Measurements from ENCODE around the gene DNAJC25.
A peak's percentile ranks its signal among the peaks of the same experiment; 100 is the strongest.

The DNAJC25 gene

DNA sequence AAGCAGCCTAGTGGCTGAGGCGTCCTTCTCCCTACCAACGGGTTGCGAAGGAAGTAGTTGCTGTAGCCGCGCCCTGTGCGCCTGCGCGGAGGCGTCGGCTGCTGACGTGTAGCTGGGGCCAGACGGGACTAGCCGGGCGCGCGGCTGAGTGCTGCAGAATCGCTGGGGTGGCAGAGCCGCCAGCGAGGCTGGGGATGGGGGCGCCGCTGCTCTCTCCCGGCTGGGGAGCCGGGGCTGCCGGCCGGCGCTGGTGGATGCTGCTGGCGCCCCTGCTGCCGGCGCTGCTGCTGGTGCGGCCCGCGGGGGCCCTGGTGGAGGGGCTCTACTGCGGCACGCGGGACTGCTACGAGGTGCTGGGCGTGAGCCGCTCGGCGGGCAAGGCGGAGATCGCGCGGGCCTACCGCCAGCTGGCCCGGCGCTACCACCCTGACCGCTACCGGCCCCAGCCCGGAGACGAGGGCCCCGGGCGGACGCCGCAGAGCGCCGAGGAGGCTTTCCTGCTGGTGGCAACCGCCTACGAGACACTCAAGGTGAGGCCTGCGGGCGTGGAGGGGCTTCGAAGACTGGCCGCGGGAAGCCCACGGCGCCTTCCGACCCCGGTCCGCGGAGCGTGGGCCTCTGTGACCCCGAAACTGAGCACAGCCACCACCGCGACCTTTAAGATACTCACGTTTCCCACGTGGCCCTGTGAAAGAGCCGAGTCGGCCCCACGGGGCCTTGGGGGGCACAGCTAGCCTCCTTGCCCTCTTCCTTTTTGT is at the start of gene DNAJC25:
DNAJC25 (plus strand) TSS at position 121 of the 758 bp plus-strand sequence; CDS start at position 195, 74 bp downstream.
- Histone ChIP-seq H3K4me1 (ENCODE audit: control insufficient read depth in 5 of 5, insufficient read depth in 5 of 5, low read length in 5 of 5) (peaks cover 0 to 46% (median 41%) of the 10 kb centered on the region in 5 donors), H3K4me3 (ENCODE audit: low read depth in 1 of 5, low read length in 5 of 5) (peak within 1 kb of the TSS; percentile 72 to 98 (median 92)), H3K9me3 (ENCODE audit: control insufficient read depth in 5 of 5, low read length in 5 of 5) (no peaks in the 10 kb centered on the region), H3K27ac (ENCODE audit: low read depth, low read length) (peak within 1 kb of the TSS; percentile 96), H3K36me3 (ENCODE audit: control insufficient read depth in 5 of 5, insufficient read depth in 5 of 5, low read length in 5 of 5) (no peaks in the 10 kb centered on the region), H3K27me3 (ENCODE audit: control insufficient read depth in 5 of 5, insufficient read depth in 4 of 5, low read length in 5 of 5) (no peaks in the 10 kb centered on the region), H3K9ac (ENCODE audit: low read length in 5 of 5) (peak within 1 kb of the TSS; percentile 96 to 98 (median 98))

- H3K4me3 ChIP-seq (ENCODE audit: low read depth in 1 of 5, low read length in 5 of 5), result no peak overlapping the region
- peaks cover 46 to 80% (median 75%) of the 10 kb centered on the region in 5 donors for H3K36me3 ChIP-seq (ENCODE audit: control insufficient read depth in 5 of 5, insufficient read depth in 5 of 5, low read length in 5 of 5)
- H3K27me3 ChIP-seq (ENCODE audit: control insufficient read depth in 5 of 5, insufficient read depth in 4 of 5, low read length in 5 of 5), result no peaks in the 10 kb centered on the region
- H3K27ac ChIP-seq (ENCODE audit: low read depth, low read length), result peak overlapping the region; percentile 23
- H3K9me3 ChIP-seq (ENCODE audit: control insufficient read depth in 5 of 5, low read length in 5 of 5), result no peaks in the 10 kb centered on the region
- no peaks in the 10 kb centered on the region for H3K4me1 ChIP-seq (ENCODE audit: control insufficient read depth in 5 of 5, insufficient read depth in 5 of 5, low read length in 5 of 5)
- H3K9ac ChIP-seq (ENCODE audit: low read length in 5 of 5), result no peak overlapping the region
These were observed 48.2 kb upstream of the DNAJC25 start for GRCh38 chr9:111582888-111583287.

- Histone ChIP-seq H3K27ac (ENCODE audit: low read depth, low read length) (no peak overlapping the region), H3K27me3 (ENCODE audit: control insufficient read depth in 5 of 5, insufficient read depth in 4 of 5, low read length in 5 of 5) (no peaks in the 10 kb centered on the region), H3K9me3 (ENCODE audit: control insufficient read depth in 5 of 5, low read length in 5 of 5) (no peaks in the 10 kb centered on the region), H3K4me3 (ENCODE audit: low read depth in 1 of 5, low read length in 5 of 5) (no peak overlapping the region), H3K9ac (ENCODE audit: low read length in 5 of 5) (no peak overlapping the region), H3K36me3 (ENCODE audit: control insufficient read depth in 5 of 5, insufficient read depth in 5 of 5, low read length in 5 of 5) (peaks cover 26 to 56% (median 44%) of the 10 kb centered on the region in 5 donors), H3K4me1 (ENCODE audit: control insufficient read depth in 5 of 5, insufficient read depth in 5 of 5, low read length in 5 of 5) (peaks cover 0 to 7% (median 0%) of the 10 kb centered on the region in 5 donors)
These were observed 44.8 kb upstream of the DNAJC25 start for GRCh38 chr9:111586378-111586777.

GRCh38 chr9:111588846-111589245 is 42.3 kb upstream of the DNAJC25 start:
- no peak overlapping the region for H3K9ac ChIP-seq (ENCODE audit: low read length in 5 of 5)
- H3K36me3 ChIP-seq (ENCODE audit: control insufficient read depth in 5 of 5, insufficient read depth in 5 of 5, low read length in 5 of 5), result peaks cover 22 to 47% (median 41%) of the 10 kb centered on the region in 5 donors
- peaks cover 0 to 7% (median 0%) of the 10 kb centered on the region in 5 donors for H3K4me1 ChIP-seq (ENCODE audit: control insufficient read depth in 5 of 5, insufficient read depth in 5 of 5, low read length in 5 of 5)

DNA sequence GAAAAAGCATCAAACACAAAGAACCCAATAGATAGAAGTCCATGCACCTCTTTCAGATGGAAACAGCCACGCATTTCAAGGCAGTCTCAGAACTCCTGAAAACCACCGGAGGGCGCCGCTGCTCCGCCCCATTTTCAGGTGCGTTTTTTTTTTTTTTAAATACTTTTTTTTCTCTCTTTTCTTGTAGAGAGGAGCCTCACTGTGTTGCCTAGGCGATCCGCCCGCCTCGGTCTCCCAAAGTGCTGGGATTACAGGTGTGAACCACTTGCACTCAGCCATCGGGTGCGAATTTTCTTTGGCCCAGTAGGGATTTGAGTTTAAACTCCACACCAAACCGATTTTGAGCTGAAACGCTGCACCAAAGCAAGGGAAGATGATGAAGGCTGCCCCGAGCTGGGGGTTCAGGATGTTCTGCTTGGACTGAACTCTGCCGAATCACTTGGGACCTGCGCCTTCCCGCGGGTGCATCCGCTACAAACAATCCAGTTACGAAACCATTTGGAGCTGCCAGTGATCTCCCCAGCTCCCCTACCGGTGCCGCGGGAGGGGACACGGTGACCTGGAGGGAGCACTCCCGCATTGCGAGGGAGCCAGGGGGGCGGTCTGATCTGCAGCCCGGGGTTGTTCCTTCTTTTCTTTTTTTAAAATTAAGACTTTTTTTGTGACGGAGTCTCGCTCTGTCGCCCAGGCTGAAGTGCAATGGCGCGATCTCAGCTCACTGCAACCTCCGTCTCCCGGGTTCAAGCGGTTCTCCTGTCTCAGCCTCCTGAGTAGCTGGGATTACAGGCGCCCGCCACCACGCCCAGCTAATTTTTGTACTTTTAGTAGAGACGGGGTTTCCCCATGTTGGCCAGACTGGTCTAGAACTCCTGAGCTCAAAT is 33.0 kb upstream of the DNAJC25 start:
- Histone ChIP-seq H3K27me3 (ENCODE audit: control insufficient read depth in 5 of 5, insufficient read depth in 4 of 5, low read length in 5 of 5) (no peaks in the 10 kb centered on the region), H3K9me3 (ENCODE audit: control insufficient read depth in 5 of 5, low read length in 5 of 5) (no peaks in the 10 kb centered on the region), H3K4me1 (ENCODE audit: control insufficient read depth in 5 of 5, insufficient read depth in 5 of 5, low read length in 5 of 5) (peaks cover 0 to 24% (median 14%) of the 10 kb centered on the region in 5 donors), H3K27ac (ENCODE audit: low read depth, low read length) (peak overlapping the region; percentile 95), H3K4me3 (ENCODE audit: low read depth in 1 of 5, low read length in 5 of 5) (peak overlapping the region; percentile 83 to 89 (median 87)), H3K36me3 (ENCODE audit: control insufficient read depth in 5 of 5, insufficient read depth in 5 of 5, low read length in 5 of 5) (peaks cover 17 to 30% (median 24%) of the 10 kb centered on the region in 5 donors), H3K9ac (ENCODE audit: low read length in 5 of 5) (peak overlapping the region; percentile 56 to 88 (median 76))

More at GRCh38 chr9:111588846-111589245, 42.3 kb upstream of the DNAJC25 start:
- H3K27ac ChIP-seq (ENCODE audit: low read depth, low read length), result peak overlapping the region; percentile 40
- H3K9me3 ChIP-seq (ENCODE audit: control insufficient read depth in 5 of 5, low read length in 5 of 5), result no peaks in the 10 kb centered on the region
- no peak overlapping the region for H3K4me3 ChIP-seq (ENCODE audit: low read depth in 1 of 5, low read length in 5 of 5)
- H3K27me3 ChIP-seq (ENCODE audit: control insufficient read depth in 5 of 5, insufficient read depth in 4 of 5, low read length in 5 of 5), result no peaks in the 10 kb centered on the region

- Histone ChIP-seq H3K27me3 (ENCODE audit: control insufficient read depth in 5 of 5, insufficient read depth in 4 of 5, low read length in 5 of 5) (no peaks in the 10 kb centered on the region), H3K36me3 (ENCODE audit: control insufficient read depth in 5 of 5, insufficient read depth in 5 of 5, low read length in 5 of 5) (peaks cover 14 to 26% (median 18%) of the 10 kb centered on the region in 5 donors), H3K9me3 (ENCODE audit: control insufficient read depth in 5 of 5, low read length in 5 of 5) (no peaks in the 10 kb centered on the region), H3K4me1 (ENCODE audit: control insufficient read depth in 5 of 5, insufficient read depth in 5 of 5, low read length in 5 of 5) (peaks cover 0 to 24% (median 14%) of the 10 kb centered on the region in 5 donors), H3K9ac (ENCODE audit: low read length in 5 of 5) (peak overlapping the region; percentile 66 to 88 (median 76)), H3K4me3 (ENCODE audit: low read depth in 1 of 5, low read length in 5 of 5) (peak overlapping the region; percentile 83 to 89 (median 87)), H3K27ac (ENCODE audit: low read depth, low read length) (peak overlapping the region; percentile 95)
These were observed 32.4 kb upstream of the DNAJC25 start for GRCh38 chr9:111598733-111599091.

DNA sequence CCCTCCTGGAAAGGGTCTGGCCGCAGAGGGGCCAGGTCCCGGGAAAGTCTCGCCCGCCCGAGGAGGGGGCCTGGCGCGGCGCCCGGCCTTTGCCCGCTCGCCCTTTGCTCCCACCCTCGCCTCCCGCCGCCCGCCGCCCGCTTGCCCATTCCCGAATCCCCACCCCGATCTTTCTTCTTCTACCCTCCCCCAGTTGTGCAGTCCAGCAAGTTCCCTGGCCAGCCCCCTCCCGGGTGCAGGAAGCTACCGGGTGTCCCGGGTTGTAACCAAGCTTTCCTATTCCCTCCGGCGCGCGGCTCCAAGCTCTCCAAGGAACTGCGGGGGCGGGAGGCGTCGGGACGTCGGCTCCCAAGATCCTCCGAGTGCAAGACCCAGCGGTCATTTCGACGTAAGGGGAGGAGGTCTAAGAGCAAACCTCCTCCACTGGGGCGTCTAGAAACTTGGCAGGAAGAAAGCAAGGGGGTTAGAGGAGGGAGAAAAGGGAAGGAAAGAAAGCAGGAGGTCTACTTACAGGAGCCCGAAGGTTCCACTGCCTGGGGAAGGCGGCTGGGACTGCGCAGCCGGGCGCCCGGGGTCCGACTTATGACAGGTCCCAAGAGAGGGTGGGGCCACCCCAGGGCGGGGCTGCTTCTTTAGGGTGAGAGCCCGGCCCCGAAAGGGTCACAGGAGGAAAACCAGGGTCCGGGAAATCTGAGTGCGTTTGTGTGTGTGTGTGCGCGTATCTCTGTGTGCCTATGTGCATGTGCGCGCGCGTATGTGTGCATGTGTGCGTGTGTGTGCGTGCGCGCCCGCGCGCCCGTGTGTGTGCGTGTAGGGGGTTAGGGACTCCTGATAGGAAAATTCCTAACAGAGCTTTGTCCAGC is 31.8 kb upstream of the DNAJC25 start, which contains the start of gene PTGR1:
PTGR1 (minus strand) TSS at position 556 of the 863 bp plus-strand sequence. CDS start 2,225 bp downstream, outside the sequence.
- H3K9me3 ChIP-seq (ENCODE audit: control insufficient read depth in 5 of 5, low read length in 5 of 5), result no peaks in the 10 kb centered on the region
- peak within 1 kb of the TSS; percentile 73 to 88 (median 76) for H3K9ac ChIP-seq (ENCODE audit: low read length in 5 of 5)
- no peaks in the 10 kb centered on the region for H3K27me3 ChIP-seq (ENCODE audit: control insufficient read depth in 5 of 5, insufficient read depth in 4 of 5, low read length in 5 of 5)
- H3K27ac ChIP-seq (ENCODE audit: low read depth, low read length), result peak within 1 kb of the TSS; percentile 95
- H3K4me1 ChIP-seq (ENCODE audit: control insufficient read depth in 5 of 5, insufficient read depth in 5 of 5, low read length in 5 of 5), result peaks cover 0 to 24% (median 13%) of the 10 kb centered on the region in 5 donors
- H3K36me3 ChIP-seq (ENCODE audit: control insufficient read depth in 5 of 5, insufficient read depth in 5 of 5, low read length in 5 of 5), result peaks cover 12 to 21% (median 14%) of the 10 kb centered on the region in 5 donors
- peak within 1 kb of the TSS; percentile 83 to 89 (median 87) for H3K4me3 ChIP-seq (ENCODE audit: low read depth in 1 of 5, low read length in 5 of 5)

DNA sequence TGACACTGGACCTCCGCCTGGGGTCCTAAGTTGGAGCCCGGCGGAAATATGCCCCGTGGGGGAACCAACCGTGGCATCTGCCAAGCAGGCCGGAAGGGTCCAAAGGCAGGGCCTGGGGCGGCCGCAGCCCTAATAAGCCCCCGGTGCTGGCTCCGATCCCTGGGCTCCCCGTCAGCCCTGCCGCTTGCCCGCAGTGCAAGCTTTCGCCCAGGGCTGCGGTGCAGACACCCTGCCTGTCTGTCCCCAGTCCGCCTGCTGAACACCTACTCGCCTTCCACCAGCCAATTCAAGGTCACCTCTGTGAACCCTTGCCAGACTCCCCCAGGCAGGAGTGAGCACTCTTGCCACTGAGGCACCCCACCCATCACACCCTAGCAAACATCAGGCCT is 31.2 kb upstream of the DNAJC25 start:
- no peaks in the 10 kb centered on the region for H3K9me3 ChIP-seq (ENCODE audit: control insufficient read depth in 5 of 5, low read length in 5 of 5)
- H3K27ac ChIP-seq (ENCODE audit: low read depth, low read length), result peak overlapping the region; percentile 95
- peaks cover 0 to 24% (median 12%) of the 10 kb centered on the region in 5 donors for H3K4me1 ChIP-seq (ENCODE audit: control insufficient read depth in 5 of 5, insufficient read depth in 5 of 5, low read length in 5 of 5)
- no peaks in the 10 kb centered on the region for H3K27me3 ChIP-seq (ENCODE audit: control insufficient read depth in 5 of 5, insufficient read depth in 4 of 5, low read length in 5 of 5)
- H3K9ac ChIP-seq (ENCODE audit: low read length in 5 of 5), result peak overlapping the region in 4 of 5 donors; percentile 75 to 88 (median 79)
- peaks cover 11 to 20% (median 14%) of the 10 kb centered on the region in 5 donors for H3K36me3 ChIP-seq (ENCODE audit: control insufficient read depth in 5 of 5, insufficient read depth in 5 of 5, low read length in 5 of 5)
- peak overlapping the region; percentile 82 to 89 (median 87) for H3K4me3 ChIP-seq (ENCODE audit: low read depth in 1 of 5, low read length in 5 of 5)

Measured in subcutaneous abdominal adipose tissue (tissue), 5 donors.